LNCAP (cell line): ENCODE measurements around the gene TNS1.

Experiments
- TF ChIP-seq, protein P1 (sequence below): fragments of 450-650 bp; IDR thresholded peaks from 2 replicates; pipeline ENCODE4 v1.5.1; 2017; ENCODE audit warnings: mild to moderate bottlenecking

TNS1 gene

DNA sequence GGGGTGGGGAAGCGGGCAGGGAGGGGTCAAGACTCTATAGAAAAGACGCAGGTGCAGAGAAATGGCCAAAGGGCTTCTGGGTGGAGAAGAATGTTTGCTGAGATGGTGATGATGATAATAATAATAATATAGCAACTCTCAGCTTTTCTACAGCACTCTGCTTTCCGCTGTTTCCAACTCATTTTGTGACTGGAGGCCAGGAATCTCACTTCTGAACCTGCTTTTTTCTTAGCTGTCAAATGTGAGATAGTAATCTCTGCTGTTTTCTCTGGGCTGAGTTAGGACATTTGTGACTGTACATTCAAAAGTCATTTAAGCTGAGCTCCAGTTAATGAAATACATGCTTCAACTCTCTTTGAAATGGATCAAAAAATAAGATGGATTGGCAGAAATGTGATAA, 58.4 kb downstream of the TNS1 start:
- TF ChIP-seq, protein P1, sequence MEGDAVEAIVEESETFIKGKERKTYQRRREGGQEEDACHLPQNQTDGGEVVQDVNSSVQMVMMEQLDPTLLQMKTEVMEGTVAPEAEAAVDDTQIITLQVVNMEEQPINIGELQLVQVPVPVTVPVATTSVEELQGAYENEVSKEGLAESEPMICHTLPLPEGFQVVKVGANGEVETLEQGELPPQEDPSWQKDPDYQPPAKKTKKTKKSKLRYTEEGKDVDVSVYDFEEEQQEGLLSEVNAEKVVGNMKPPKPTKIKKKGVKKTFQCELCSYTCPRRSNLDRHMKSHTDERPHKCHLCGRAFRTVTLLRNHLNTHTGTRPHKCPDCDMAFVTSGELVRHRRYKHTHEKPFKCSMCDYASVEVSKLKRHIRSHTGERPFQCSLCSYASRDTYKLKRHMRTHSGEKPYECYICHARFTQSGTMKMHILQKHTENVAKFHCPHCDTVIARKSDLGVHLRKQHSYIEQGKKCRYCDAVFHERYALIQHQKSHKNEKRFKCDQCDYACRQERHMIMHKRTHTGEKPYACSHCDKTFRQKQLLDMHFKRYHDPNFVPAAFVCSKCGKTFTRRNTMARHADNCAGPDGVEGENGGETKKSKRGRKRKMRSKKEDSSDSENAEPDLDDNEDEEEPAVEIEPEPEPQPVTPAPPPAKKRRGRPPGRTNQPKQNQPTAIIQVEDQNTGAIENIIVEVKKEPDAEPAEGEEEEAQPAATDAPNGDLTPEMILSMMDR, result no peak

DNA sequence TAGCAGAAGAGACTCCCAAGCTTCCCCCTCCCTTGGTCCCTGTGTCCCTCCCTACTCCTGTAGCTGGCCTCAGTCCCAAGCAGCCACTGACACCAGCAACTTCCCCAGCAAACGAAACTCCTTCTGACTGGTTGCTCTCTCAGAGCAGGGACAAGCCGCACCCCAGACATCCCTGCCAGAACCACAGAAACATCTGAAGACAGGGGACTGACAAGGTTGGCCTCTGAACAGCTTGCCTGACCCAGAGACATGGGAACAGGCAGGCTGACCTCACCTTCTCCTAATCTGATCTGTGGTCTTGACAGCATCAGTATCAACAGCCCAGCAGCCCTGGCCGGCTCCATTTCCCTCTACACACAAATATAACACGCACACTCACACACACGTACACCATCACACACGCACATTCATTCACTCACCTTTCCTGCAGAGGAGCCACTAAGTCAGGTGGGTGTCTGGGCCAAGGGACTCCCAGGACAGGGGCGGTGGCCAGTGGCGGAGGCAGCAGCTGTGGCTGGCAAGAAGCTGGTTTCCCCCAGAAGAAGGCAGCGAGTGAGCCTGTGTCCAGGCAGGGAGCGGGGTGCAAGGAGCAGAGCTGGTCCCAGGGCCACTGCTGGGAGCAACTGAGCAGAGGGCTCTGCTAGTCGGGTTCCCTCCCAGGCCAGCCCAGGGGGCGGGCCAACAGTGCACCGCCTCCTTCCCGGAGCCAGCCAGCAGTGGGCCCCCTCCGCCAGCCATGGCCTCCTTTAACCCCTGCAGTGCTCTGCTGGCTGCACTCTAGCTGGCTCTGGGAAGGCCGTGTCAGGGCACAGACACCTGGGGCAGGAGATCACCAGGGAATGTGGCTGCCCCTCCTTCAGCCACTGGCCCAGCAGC, 59.1 kb downstream of the TNS1 start:
- TF ChIP-seq, protein P1, result no peak

DNA sequence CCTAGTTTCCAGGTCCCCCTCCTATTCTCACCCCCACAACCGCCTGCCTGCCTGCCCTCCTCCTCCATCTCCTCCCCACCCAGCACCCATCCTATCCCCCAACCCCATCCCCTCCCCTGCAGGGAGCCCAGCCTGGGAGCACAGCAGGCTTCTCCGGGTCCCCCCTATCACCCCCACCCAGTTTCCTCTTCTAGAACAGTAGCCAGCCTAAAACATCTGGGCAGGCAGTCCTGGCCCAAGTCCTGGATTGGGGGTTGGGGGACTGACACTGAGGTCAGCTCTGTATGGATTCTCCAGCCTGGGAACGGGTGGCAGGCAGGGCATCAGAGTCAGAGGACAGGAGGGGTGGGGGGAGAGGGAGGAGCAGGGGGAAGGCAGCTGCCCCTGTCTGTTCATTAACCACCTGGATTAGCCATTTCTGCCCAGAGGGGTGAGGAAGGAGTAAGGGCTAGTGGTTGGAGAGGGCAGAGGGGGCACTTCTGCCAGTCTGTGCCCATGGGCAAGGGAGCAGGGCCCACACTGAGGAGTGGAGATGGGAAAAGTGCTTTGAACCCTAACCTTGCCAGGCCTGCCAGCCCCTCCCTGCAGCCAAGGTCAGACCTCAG, 60.0 kb downstream of the TNS1 start:
- TF ChIP-seq, protein P1, result no peak

DNA sequence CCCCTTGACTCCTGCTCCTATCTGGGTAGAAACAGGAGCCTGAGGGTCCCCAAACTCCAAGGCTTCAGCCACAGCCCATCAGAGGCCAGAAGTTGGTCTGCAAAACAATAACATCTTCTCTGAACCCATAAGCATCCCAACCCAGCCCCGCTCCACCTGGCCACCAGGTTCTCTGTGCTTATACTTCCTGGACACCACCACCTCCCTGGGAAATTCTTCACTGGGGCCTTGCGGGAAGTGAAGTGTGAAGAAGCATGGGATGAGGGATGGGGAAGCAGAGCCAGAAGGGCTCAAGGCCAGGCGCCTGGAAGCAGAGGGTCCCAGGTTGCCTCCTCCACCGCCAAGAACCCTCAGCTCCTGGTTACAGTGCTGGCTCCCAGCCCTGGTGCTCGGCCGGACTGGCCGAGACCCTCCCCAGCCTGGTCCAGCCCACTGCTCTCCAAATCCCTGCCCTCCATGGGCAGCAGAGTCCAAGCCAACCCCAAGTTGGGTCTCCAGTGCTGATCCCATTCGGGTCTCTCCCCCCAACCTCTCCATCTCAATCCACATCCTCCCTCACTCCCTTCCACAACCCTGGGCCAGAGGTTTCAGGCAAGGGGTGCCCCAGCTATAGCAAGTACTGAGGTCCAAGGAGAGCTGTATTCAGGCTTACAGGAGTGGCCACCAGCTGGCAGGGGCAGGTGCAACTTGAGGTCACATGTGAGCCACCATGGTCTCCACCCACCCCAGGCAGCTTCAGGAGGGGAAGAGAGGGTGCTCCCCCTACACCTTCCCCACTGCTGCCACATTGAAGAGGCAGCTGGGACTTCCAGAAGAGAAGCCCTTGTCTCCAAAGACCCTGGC, 60.7 kb downstream of the TNS1 start:
- TF ChIP-seq, protein P1, result no peak

DNA sequence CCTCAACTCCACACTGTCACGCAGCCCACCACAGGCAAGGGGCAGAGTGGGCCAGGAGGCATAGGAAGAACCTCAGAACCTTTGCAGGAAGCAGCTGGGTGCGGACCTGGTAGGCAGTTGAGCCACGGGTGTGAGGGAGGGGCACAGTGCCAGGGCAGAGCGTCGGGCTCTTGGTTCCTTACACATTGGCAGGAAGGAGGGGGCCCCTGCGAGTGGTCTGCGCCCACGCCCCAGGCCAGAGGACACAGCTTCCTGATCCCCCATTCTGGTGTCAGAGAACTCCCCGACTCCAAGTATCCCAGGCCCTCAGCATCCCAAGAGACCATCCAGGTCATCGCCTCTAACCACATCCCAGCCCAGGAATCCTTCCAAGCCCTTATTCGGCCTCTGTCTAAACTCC, 61.5 kb downstream of the TNS1 start:
- TF ChIP-seq, protein P1, result no peak

DNA sequence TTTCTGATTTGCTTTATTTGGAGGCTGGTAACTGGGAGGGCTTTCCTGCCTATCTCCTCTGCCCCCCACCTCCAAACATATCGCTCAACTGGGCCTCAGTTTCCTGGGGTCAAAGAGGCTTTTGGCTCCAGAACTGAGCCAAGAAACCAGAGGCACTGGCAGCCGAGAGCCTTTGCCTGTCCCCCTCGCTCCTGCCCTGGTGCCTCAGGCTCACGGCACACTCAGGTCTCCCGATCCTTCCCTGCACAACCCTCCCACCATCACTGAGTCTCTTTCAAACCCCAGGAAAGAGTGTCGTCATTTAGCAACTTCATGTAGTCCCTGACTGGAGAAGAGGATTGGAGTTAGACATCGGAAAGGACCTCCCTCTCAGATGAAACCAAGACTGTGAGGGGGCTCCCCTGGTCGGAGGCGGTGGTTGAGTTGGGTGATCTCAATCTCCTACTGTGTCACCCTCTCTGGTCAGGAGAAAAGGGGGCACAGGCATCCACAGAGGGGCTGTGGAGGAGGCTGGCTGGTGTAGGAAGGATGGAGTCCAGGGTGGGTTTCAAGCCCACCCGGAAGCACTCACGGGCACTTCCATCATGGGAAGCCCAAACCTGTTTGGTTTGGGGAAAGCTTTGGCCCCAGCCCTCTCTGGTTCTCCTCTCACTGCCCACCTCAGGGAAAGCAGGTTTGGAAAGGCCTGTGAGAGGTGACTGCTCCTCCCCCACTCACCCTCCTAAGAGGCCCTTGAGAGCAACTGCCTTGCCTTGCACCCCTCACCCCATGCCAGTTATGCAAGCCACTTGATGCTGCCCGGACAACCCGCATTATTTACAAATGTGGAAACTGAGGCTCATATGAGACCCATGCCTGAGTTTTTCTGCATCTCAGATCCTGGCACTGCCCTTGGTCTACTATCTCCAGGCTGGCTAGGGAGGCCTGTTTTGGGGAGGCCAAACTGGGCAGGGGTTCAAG, 62.3 kb downstream of the TNS1 start:
- TF ChIP-seq, protein P1, result no peak
